Globus pallidus (tissue), 1 donor: ENCODE data around the gene MAGI3.
"Not testable (repeated sequence)": the region's sequence is repeated elsewhere in the genome, so short reads cannot be mapped to it uniquely, and the experiment has no call there.

Source experiments
- DNase-seq: peaks from one replicate; pipeline ENCODE4 v3.0.0-alpha.2; 2015; ENCODE audit warnings: low spot score

The MAGI3 gene

GRCh38 chr1:113692342-113692741, 302.0 kb downstream of the MAGI3 start:
- DNase-seq, result no peak

DNA sequence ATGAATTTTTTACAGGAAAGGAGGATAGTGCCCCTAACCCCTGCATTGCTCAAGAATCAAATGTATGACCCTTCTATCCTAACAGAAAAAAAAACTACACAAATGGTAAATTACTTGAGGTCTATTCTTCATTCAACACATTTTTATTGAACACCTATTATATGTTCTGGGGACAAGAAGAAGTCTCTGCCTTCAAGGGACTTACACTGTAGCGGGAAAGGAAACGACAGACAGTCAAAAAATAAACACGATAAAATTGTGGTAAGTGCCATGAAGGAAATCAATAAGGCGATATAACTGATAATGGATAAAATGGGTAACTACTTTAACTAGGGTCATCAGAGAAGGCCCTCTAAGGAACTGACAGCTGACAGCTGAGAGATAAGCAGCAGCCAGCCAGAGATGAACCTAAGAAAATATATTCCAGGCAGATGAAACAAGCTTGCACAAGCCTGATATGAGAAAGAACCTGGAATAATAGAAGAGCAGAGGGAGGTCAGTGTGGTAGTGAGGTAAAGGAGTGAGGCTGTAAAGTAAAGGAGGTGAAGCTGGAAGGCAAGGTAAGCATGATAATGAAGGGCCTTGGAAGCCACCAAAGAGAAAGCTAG, 302.6 kb downstream of the MAGI3 start:
- DNase-seq, result no peak

- DNase-seq, result no peak
Measured at GRCh38 chr1:113694910-113695309, 304.6 kb downstream of the MAGI3 start.

DNA sequence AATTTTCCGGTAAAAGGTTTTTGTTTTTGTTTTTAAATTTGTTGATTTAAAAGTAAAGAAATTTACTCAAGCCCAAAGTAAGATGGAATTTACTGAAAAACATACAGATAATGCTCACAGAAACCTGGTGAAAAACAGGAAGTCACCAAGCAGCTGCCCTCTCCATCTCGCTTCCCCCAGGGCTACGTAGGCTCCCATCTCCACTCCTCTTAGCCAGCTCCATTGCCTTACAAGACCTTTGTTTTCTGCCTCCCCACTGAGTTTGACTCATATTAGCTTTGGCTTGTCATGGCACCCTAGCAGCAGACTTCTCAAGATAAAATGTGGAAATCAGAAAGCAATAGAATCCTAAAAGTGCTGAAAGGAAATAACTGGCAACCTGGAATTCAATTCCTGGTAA, 311.1 kb downstream of the MAGI3 start:
- DNase-seq, result no peak

GRCh38 chr1:113714606-113715269, 324.4 kb downstream of the MAGI3 start:
- no peak for DNase-seq

GRCh38 chr1:113717506-113717905, 327.2 kb downstream of the MAGI3 start:
- not testable (repeated sequence) for DNase-seq

DNA sequence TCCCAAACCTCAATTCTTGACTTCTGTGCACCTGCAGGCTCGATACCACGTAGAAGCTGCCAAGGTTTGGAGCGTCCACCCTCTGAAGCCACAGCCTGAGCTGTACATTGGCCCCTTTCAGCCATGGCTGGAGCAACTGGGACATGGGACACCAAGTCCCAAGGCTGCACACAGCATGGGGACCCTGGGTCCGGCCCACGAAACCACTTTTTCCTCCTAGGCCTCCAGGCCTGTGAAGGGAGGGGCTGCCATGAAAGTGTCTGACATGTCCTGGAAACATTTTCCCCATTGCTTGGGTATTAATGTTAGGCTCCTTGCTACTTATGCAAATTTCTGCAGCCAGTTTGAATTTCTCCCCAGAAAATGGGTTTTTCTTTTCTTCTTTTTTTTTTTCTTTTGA, 328.3 kb downstream of the MAGI3 start:
- DNase-seq, result not testable (repeated sequence)

GRCh38 chr1:113721010-113721409, 330.7 kb downstream of the MAGI3 start:
- no peak for DNase-seq

DNA sequence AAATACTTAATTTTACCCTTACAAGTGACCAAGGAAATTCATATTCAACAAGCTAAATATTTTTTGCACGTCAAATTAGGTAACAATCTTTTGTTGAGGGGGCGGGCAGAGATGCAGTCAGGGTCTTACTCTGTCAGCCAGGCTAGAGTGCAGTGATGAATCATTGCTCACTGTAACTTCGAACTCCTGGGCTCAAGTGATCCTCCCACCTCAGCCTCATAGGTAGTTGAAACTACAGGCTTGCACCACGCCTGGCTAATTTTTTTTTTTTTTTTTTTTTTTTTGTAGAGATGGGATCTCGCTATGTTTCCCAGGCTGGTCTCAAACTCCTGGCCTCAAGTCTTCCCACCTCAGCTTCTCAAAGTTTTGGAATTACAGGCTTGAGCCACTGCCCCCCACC, 342.5 kb downstream of the MAGI3 start:
- DNase-seq, result no peak

- no peak for DNase-seq
Measured at GRCh38 chr1:113734357-113735055, 344.2 kb downstream of the MAGI3 start.
